ENCODE results near the gene BBS4. TPM values are rescaled to one million over a fixed set of nuclear protein-coding genes. Genes with fewer than 3 reads are reported as not detected.

The BBS4 gene
- total RNA-seq, 1 donor: 24.9 TPM

DNA sequence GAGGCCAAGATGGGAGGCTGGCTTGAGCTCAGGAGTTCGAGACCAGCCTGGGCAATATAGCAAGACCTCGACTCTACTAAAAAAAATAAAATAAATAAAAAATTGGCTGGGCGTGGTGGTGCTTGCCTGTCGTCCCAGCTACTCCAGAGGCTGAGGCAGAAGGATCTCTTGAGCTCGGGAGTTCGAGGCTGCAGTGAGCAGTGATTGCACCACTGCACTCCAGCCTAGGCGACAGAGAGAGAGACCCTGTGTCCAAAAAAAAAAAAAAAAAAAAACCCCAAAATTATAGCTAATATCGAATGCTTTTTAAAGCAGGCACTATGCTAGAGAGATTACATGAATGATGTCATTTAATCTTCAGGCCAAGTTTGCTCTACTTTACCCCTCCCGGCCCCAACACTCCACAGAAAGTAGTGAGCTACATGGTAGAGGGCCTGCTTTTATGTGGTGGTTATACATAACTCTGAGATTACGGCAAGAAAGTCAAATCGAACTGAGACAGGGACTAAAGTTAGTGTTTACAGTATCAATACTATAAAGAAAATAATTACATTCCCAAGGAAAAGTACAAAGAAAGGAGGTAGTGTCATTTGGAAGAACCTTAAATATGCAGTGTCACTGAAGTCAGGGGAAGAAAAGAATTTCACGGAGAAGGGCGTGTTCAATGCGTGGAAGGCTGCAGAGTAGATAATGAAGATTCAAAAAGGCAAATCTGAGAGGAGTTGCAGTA, 96.4 kb downstream of the BBS4 start:
- peak overlapping the region; percentile 94 for H3K4me3 ChIP-seq (ENCODE audit: low read depth, low read length)
- DNase-seq (ENCODE audit: low read depth): no peak
- TF ChIP-seq, protein P1, sequence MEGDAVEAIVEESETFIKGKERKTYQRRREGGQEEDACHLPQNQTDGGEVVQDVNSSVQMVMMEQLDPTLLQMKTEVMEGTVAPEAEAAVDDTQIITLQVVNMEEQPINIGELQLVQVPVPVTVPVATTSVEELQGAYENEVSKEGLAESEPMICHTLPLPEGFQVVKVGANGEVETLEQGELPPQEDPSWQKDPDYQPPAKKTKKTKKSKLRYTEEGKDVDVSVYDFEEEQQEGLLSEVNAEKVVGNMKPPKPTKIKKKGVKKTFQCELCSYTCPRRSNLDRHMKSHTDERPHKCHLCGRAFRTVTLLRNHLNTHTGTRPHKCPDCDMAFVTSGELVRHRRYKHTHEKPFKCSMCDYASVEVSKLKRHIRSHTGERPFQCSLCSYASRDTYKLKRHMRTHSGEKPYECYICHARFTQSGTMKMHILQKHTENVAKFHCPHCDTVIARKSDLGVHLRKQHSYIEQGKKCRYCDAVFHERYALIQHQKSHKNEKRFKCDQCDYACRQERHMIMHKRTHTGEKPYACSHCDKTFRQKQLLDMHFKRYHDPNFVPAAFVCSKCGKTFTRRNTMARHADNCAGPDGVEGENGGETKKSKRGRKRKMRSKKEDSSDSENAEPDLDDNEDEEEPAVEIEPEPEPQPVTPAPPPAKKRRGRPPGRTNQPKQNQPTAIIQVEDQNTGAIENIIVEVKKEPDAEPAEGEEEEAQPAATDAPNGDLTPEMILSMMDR (IDR thresholded peaks at IDR 0.05; ENCODE audit: insufficient read depth, low read length): no peak

- peak overlapping the region; percentile 94 for H3K4me3 ChIP-seq (ENCODE audit: low read depth, low read length)
- peak; percentile 29 for DNase-seq (ENCODE audit: low read depth)
- TF ChIP-seq, protein P1 (IDR thresholded peaks at IDR 0.05; ENCODE audit: insufficient read depth, low read length): no peak
Observed at GRCh38 chr15:72783004-72783639, 97.1 kb downstream of the BBS4 start.

DNA sequence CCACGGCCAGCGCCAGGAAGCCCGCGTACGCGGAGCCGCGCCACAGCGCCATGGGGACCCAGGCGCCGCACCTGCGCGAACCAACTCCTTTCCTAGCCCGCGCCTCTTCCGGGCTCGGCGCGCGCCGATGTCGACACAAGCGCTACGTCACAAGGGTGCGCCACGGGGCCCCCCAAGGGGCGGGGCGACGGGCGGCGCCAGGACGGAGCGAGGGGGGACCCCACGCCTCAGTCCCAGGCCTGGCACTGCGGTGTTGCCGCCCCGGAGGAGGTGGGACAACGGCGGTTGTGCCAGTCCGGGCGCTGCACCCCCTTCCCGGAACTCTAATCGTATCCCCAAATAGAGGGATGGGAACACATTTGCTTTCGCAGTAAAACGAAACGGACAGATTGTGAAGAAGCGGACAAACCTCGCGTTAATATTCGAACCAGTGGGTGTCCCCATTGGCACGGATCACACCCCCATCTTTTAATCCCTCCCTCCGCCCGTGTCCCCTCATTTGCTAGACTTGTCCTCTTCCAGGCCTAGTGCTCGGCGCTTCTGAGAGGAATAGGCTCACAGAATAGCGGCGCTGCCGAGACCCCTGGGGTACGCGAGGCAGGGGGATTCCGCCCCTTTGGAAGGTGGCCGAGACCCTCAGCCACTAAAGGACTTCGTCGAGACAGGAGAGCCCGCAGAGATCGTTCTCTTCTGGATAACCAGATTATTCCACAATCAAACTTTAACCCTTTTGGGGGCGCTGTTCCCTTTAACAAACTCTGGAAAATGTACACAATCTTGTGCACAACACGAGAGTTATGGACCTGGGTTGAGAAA, 97.8 kb downstream of the BBS4 start, which contains the start of gene ADPGK:
ADPGK (minus strand) TSS at position 119 of the 816 bp plus-strand sequence; CDS start at position 52, 67 bp downstream.
- peak within 1 kb of the TSS; percentile 94 for H3K4me3 ChIP-seq (ENCODE audit: low read depth, low read length)
- TF ChIP-seq, protein P1 (IDR thresholded peaks at IDR 0.05; ENCODE audit: insufficient read depth, low read length): peak; percentile 51
- DNase-seq (ENCODE audit: low read depth): peak; percentile 92

DNA sequence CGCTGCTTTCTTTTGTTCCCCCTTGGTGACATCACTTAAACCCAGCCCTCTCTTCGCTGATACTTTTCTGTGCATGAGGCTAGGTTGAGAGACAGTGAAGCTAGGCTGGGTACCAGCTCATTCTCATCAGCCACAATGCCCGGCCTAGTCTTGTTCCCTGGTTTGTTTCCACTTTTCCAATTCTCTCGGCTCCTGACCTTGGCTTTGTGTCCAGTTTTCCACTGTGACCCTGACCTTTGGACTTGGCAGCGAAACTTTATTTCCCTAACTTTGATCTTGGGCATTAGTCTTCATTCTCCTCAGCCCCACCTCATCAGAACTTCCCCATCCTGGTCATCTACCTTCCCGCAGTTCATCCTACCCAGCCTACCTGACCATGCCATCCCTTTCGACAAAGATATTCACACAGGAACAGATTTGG, 98.5 kb downstream of the BBS4 start:
- H3K4me3 ChIP-seq (ENCODE audit: low read depth, low read length): peak overlapping the region; percentile 94
- TF ChIP-seq, protein P1 (IDR thresholded peaks at IDR 0.05; ENCODE audit: insufficient read depth, low read length): no peak
- DNase-seq (ENCODE audit: low read depth): no peak

DNA sequence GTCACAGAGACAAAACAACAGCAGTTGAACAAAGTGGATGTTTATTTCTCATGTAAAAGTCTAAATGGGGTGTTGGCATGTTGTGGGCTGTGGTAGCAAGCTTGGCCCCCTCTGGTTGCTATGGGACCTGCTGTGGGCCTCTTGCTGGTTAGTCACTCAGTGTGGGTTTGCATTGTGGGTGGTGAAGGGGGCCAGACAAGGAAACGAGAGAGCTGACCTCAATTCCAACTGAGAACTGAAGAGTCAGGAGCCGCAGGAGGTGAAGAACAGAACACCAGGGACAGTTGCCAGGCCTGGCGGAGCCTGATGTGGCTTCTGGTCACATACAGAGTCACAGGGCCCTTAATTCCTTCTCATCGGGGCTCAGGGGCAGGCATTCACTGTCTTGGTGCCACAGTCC, 99.4 kb downstream of the BBS4 start:
- no peak overlapping the region for H3K4me3 ChIP-seq (ENCODE audit: low read depth, low read length)
- DNase-seq (ENCODE audit: low read depth): no peak
- TF ChIP-seq, protein P1 (IDR thresholded peaks at IDR 0.05; ENCODE audit: insufficient read depth, low read length): no peak

DNA sequence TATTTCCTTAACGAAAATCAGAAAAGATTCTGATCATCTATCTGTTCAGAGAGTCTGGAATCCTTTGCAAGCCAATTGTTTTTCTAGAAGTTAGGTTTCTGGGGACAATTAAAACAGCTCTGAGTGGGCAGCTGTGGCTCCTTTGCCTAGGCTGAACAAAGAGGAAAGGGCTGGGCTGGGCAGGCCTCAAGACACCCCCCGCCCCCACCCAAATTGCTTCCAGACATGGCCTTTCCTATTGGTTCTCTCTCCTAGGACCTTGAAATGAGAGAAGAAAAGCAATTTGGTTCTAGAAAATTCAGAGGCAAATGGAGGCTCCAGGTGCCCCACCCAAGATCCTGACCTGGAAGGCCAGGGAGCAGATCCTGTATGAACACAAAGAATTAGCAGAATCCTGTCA, 99.8 kb downstream of the BBS4 start:
- TF ChIP-seq, protein P1 (IDR thresholded peaks at IDR 0.05; ENCODE audit: insufficient read depth, low read length): no peak
- no peak overlapping the region for H3K4me3 ChIP-seq (ENCODE audit: low read depth, low read length)
- DNase-seq (ENCODE audit: low read depth): no peak

Data from fibroblast of the aortic adventitia (primary cell).